ENCODE results near the gene CCDC106.
A peak's percentile ranks its signal among the peaks of the same experiment; 100 is the strongest.

The CCDC106 gene

GRCh38 chr19:55654323-55654867, 6.4 kb downstream of the CCDC106 start:
- H3K4me1 ChIP-seq (ENCODE audit: insufficient read depth, low read length), result peaks cover 25% of the 10 kb centered on the region
- H2AFZ ChIP-seq (ENCODE audit: low read depth, low read length), result no peak overlapping the region
- no peaks in the 10 kb centered on the region for H3K9me3 ChIP-seq (ENCODE audit: low read length)
- H3K4me3 ChIP-seq (ENCODE audit: low read length), result peak overlapping the region; percentile 85
- H3K36me3 ChIP-seq (ENCODE audit: insufficient read depth, low read length), result peaks cover 18% of the 10 kb centered on the region
- H3K27me3 ChIP-seq (ENCODE audit: insufficient read depth, low read length), result no peaks in the 10 kb centered on the region

- H3K4me3 ChIP-seq (ENCODE audit: low read length), result peak within 1 kb of the TSS; percentile 85
- peaks cover 23% of the 10 kb centered on the region for H3K36me3 ChIP-seq (ENCODE audit: insufficient read depth, low read length)
- no peak within 1 kb of the TSS for H2AFZ ChIP-seq (ENCODE audit: low read depth, low read length)
- H3K4me1 ChIP-seq (ENCODE audit: insufficient read depth, low read length), result peaks cover 25% of the 10 kb centered on the region
- H3K27me3 ChIP-seq (ENCODE audit: insufficient read depth, low read length), result no peaks in the 10 kb centered on the region
- H3K9me3 ChIP-seq (ENCODE audit: low read length), result no peaks in the 10 kb centered on the region
Measured at GRCh38 chr19:55654868-55655647, 7.0 kb downstream of the CCDC106 start, which contains the start of gene U2AF2. U2AF2 (plus strand) TSS chr19:55655035; CDS start chr19:55655105, 70 bp downstream.

GRCh38 chr19:55655648-55656040, 7.6 kb downstream of the CCDC106 start:
- Histone ChIP-seq H3K4me3 (ENCODE audit: low read length) (peak overlapping the region; percentile 85), H3K4me1 (ENCODE audit: insufficient read depth, low read length) (peaks cover 25% of the 10 kb centered on the region), H3K27me3 (ENCODE audit: insufficient read depth, low read length) (no peaks in the 10 kb centered on the region), H3K9me3 (ENCODE audit: low read length) (no peaks in the 10 kb centered on the region), H2AFZ (ENCODE audit: low read depth, low read length) (no peak overlapping the region), H3K36me3 (ENCODE audit: insufficient read depth, low read length) (peaks cover 28% of the 10 kb centered on the region)

- H3K9me3 ChIP-seq (ENCODE audit: low read length), result no peaks in the 10 kb centered on the region
- peak overlapping the region; percentile 85 for H3K4me3 ChIP-seq (ENCODE audit: low read length)
- no peak overlapping the region for H2AFZ ChIP-seq (ENCODE audit: low read depth, low read length)
- H3K4me1 ChIP-seq (ENCODE audit: insufficient read depth, low read length), result peaks cover 25% of the 10 kb centered on the region
- no peaks in the 10 kb centered on the region for H3K27me3 ChIP-seq (ENCODE audit: insufficient read depth, low read length)
- peaks cover 33% of the 10 kb centered on the region for H3K36me3 ChIP-seq (ENCODE audit: insufficient read depth, low read length)
Measured at GRCh38 chr19:55656552-55656951, 8.5 kb downstream of the CCDC106 start.

GRCh38 chr19:55656988-55657747, 9.2 kb downstream of the CCDC106 start:
- H3K9me3 ChIP-seq (ENCODE audit: low read length), result no peaks in the 10 kb centered on the region
- no peaks in the 10 kb centered on the region for H3K27me3 ChIP-seq (ENCODE audit: insufficient read depth, low read length)
- H3K36me3 ChIP-seq (ENCODE audit: insufficient read depth, low read length), result peaks cover 35% of the 10 kb centered on the region
- peak overlapping the region; percentile 85 for H3K4me3 ChIP-seq (ENCODE audit: low read length)
- H3K4me1 ChIP-seq (ENCODE audit: insufficient read depth, low read length), result peaks cover 25% of the 10 kb centered on the region
- H2AFZ ChIP-seq (ENCODE audit: low read depth, low read length), result no peak overlapping the region

- Histone ChIP-seq H3K4me1 (ENCODE audit: insufficient read depth, low read length) (peaks cover 25% of the 10 kb centered on the region), H3K36me3 (ENCODE audit: insufficient read depth, low read length) (peaks cover 51% of the 10 kb centered on the region), H3K27me3 (ENCODE audit: insufficient read depth, low read length) (no peaks in the 10 kb centered on the region), H3K9me3 (ENCODE audit: low read length) (no peaks in the 10 kb centered on the region), H2AFZ (ENCODE audit: low read depth, low read length) (no peak overlapping the region), H3K4me3 (ENCODE audit: low read length) (no peak overlapping the region)
Measured at GRCh38 chr19:55658846-55659459, 10.9 kb downstream of the CCDC106 start.

- Histone ChIP-seq H3K9me3 (ENCODE audit: low read length) (no peaks in the 10 kb centered on the region), H3K27me3 (ENCODE audit: insufficient read depth, low read length) (no peaks in the 10 kb centered on the region), H3K4me3 (ENCODE audit: low read length) (no peak overlapping the region), H3K36me3 (ENCODE audit: insufficient read depth, low read length) (peaks cover 59% of the 10 kb centered on the region), H2AFZ (ENCODE audit: low read depth, low read length) (no peak overlapping the region), H3K4me1 (ENCODE audit: insufficient read depth, low read length) (peaks cover 25% of the 10 kb centered on the region)
Measured at GRCh38 chr19:55659822-55660221, 11.8 kb downstream of the CCDC106 start.

GRCh38 chr19:55660404-55660803, 12.4 kb downstream of the CCDC106 start:
- Histone ChIP-seq H2AFZ (ENCODE audit: low read depth, low read length) (no peak overlapping the region), H3K4me1 (ENCODE audit: insufficient read depth, low read length) (peaks cover 25% of the 10 kb centered on the region), H3K9me3 (ENCODE audit: low read length) (no peaks in the 10 kb centered on the region), H3K36me3 (ENCODE audit: insufficient read depth, low read length) (peaks cover 61% of the 10 kb centered on the region), H3K4me3 (ENCODE audit: low read length) (no peak overlapping the region), H3K27me3 (ENCODE audit: insufficient read depth, low read length) (no peaks in the 10 kb centered on the region)

GRCh38 chr19:55660991-55661390, 13.0 kb downstream of the CCDC106 start:
- Histone ChIP-seq H3K4me1 (ENCODE audit: insufficient read depth, low read length) (peaks cover 20% of the 10 kb centered on the region), H3K36me3 (ENCODE audit: insufficient read depth, low read length) (peaks cover 65% of the 10 kb centered on the region), H3K4me3 (ENCODE audit: low read length) (no peak overlapping the region), H2AFZ (ENCODE audit: low read depth, low read length) (no peak overlapping the region), H3K9me3 (ENCODE audit: low read length) (no peaks in the 10 kb centered on the region), H3K27me3 (ENCODE audit: insufficient read depth, low read length) (no peaks in the 10 kb centered on the region)

GRCh38 chr19:55661826-55662225, 13.8 kb downstream of the CCDC106 start:
- H3K36me3 ChIP-seq (ENCODE audit: insufficient read depth, low read length), result peaks cover 73% of the 10 kb centered on the region
- H3K27me3 ChIP-seq (ENCODE audit: insufficient read depth, low read length), result no peaks in the 10 kb centered on the region
- peaks cover 12% of the 10 kb centered on the region for H3K4me1 ChIP-seq (ENCODE audit: insufficient read depth, low read length)
- H2AFZ ChIP-seq (ENCODE audit: low read depth, low read length), result no peak overlapping the region
- H3K9me3 ChIP-seq (ENCODE audit: low read length), result no peaks in the 10 kb centered on the region
- no peak overlapping the region for H3K4me3 ChIP-seq (ENCODE audit: low read length)

- Histone ChIP-seq H2AFZ (ENCODE audit: low read depth, low read length) (no peak overlapping the region), H3K4me1 (ENCODE audit: insufficient read depth, low read length) (no peaks in the 10 kb centered on the region), H3K4me3 (ENCODE audit: low read length) (no peak overlapping the region), H3K36me3 (ENCODE audit: insufficient read depth, low read length) (peaks cover 88% of the 10 kb centered on the region), H3K9me3 (ENCODE audit: low read length) (no peaks in the 10 kb centered on the region), H3K27me3 (ENCODE audit: insufficient read depth, low read length) (no peaks in the 10 kb centered on the region)
Measured at GRCh38 chr19:55663846-55664536, 16.0 kb downstream of the CCDC106 start.

GRCh38 chr19:55666343-55667005, 18.5 kb downstream of the CCDC106 start:
- no peaks in the 10 kb centered on the region for H3K9me3 ChIP-seq (ENCODE audit: low read length)
- no peak overlapping the region for H2AFZ ChIP-seq (ENCODE audit: low read depth, low read length)
- no peaks in the 10 kb centered on the region for H3K4me1 ChIP-seq (ENCODE audit: insufficient read depth, low read length)
- H3K4me3 ChIP-seq (ENCODE audit: low read length), result no peak overlapping the region
- peaks cover 86% of the 10 kb centered on the region for H3K36me3 ChIP-seq (ENCODE audit: insufficient read depth, low read length)
- H3K27me3 ChIP-seq (ENCODE audit: insufficient read depth, low read length), result no peaks in the 10 kb centered on the region

Data from neuron (in vitro differentiated cells).